Motor neuron (in vitro differentiated cells): ENCODE results near the gene FMN1. TPM values are rescaled to one million over a fixed set of nuclear protein-coding genes. Genes with fewer than 3 reads are reported as not detected.

Experiments
- ATAC-seq, 8 experiments: fragments of 200-7000 bp; cut with Tn5 transposase; replicated peaks in 6 of 8; 2 replicates each; pipeline ENCODE4 v1.8.0; 2021; ENCODE audit warnings: mild to moderate bottlenecking in 8 of 8, moderate library complexity in 8 of 8
- H3K27ac ChIP-seq, 2 donors: fragments of 250-450 bp; sonication (Bioruptor Pico); 2 replicates each; pipeline ENCODE4 v1.9.0; 2021; ENCODE audit warnings: antibody characterized with exemption in 2 of 2, mild to moderate bottlenecking in 2 of 2, moderate library complexity in 1 of 2
- H3K4me1 ChIP-seq, 2 donors: fragments of 250-450 bp; sonication (Bioruptor Pico); replicated peaks in 1 of 2; 2 replicates each; pipeline ENCODE4 v1.6.1; 2021; ENCODE audit warnings: antibody characterized with exemption in 2 of 2, mild to moderate bottlenecking in 2 of 2, moderate library complexity in 1 of 2
- H3K4me3 ChIP-seq, 5 donors: fragments of 250-450 bp; sonication (Bioruptor Pico); 2 replicates each; pipeline ENCODE4 v1.9.0; 2021; ENCODE audit warnings: antibody characterized with exemption in 5 of 5, mild to moderate bottlenecking in 5 of 5, moderate library complexity in 4 of 5
- WGBS, 10 experiments: fragments of 450-650 bp; shearing (Covaris generic); methylation state at CpG; one replicate each; pipeline ENCODE4 v1.0.0; 2022; 5-methylcytosine and 5-hydroxymethylcytosine counted together
- in situ Hi-C, 9 experiments: fragments of 400-800 bp; cut with MboI; loops; one replicate each; pipeline ENCODE4 v1.15.0; 2021; ENCODE audit warnings: low sequenced_read_pairs in 9 of 9, low pct_unique_long_range_greater_than_20kb in 2 of 9; ENCODE audit not compliant: unreplicated experiment in 9 of 9
- total RNA-seq, 8 experiments: library from RNA; unstranded; fragments of 300-600 nt; gene quantifications; 2 replicates each; pipeline versions ENCODE4 v1.2.3 to v1.2.4, GENCODE V29; 2022

The FMN1 gene
- total RNA-seq, 8 experiments from 2014 or later: 0.27 to 4.2 (median 2.0) TPM

GRCh38 chr15:32818758-32819447 is 375.6 kb downstream of the FMN1 start:
- Histone ChIP-seq H3K4me3 (no peak overlapping the region), H3K27ac (peak overlapping the region in 1 of 2 donors; percentile 73), H3K4me1 (peaks cover 0 to 23% of the 10 kb centered on the region in 2 donors)
- peak in 7 of 8 experiments; percentile 70 to 100 (median 99) for ATAC-seq
- WGBS, 10 experiments: 15 to 84% (median 52%) methylated on average over 1 to 11 of the region's 11 CpGs
- in situ Hi-C loops: no loop called here

- Histone ChIP-seq H3K27ac (no peak overlapping the region), H3K4me3 (no peak overlapping the region), H3K4me1 (peaks cover 0 to 23% of the 10 kb centered on the region in 2 donors)
- in situ Hi-C loops: no loop called here
- no peak for ATAC-seq
Measured at GRCh38 chr15:32817577-32817976, 376.9 kb downstream of the FMN1 start.

- H3K4me1 ChIP-seq: peaks cover 0 to 7% of the 10 kb centered on the region in 2 donors
- WGBS, 10 experiments: 0 to 100% (median 85%) methylated on average over 1 of the region's 1 CpG; no CpG with 5 or more reads in 4 of the 10 experiments
- H3K27ac ChIP-seq: no peak overlapping the region
- in situ Hi-C loops: no loop called here
- ATAC-seq: no peak
- H3K4me3 ChIP-seq: no peak overlapping the region
Measured at GRCh38 chr15:32807331-32807730, 387.2 kb downstream of the FMN1 start.

GRCh38 chr15:32803631-32804030 is 390.9 kb downstream of the FMN1 start:
- no peak overlapping the region for H3K27ac ChIP-seq
- 60 to 100% (median 88%) methylated on average over 1 to 3 of the region's 3 CpGs; no CpG with 5 or more reads in 4 of the 10 experiments for WGBS, 10 experiments
- no peak overlapping the region for H3K4me3 ChIP-seq
- no peak for ATAC-seq
- in situ Hi-C loops: no loop called here
- H3K4me1 ChIP-seq: peaks cover 3 to 32% of the 10 kb centered on the region in 2 donors

GRCh38 chr15:32802286-32802936 is 392.1 kb downstream of the FMN1 start:
- peak in 5 of 8 experiments; percentile 63 to 82 (median 72) for ATAC-seq
- WGBS, 10 experiments: 53 to 92% (median 74%) methylated on average over 2 to 8 of the region's 10 CpGs
- H3K27ac ChIP-seq: no peak overlapping the region
- in situ Hi-C loops: no loop called here
- no peak overlapping the region for H3K4me3 ChIP-seq
- peaks cover 3 to 32% of the 10 kb centered on the region in 2 donors for H3K4me1 ChIP-seq

- no peak for ATAC-seq
- Histone ChIP-seq H3K27ac (peak overlapping the region in 1 of 2 donors; percentile 19), H3K4me1 (peaks cover 3 to 32% of the 10 kb centered on the region in 2 donors), H3K4me3 (no peak overlapping the region)
- in situ Hi-C loops: no loop called here
- WGBS, 10 experiments: 45 to 100% (median 82%) methylated on average over 1 to 6 of the region's 6 CpGs
Measured at GRCh38 chr15:32799936-32800535, 394.5 kb downstream of the FMN1 start.

- ATAC-seq: no peak
- WGBS, 10 experiments: 20 to 92% (median 65%) methylated on average over 1 to 3 of the region's 3 CpGs; no CpG with 5 or more reads in 2 of the 10 experiments
- Histone ChIP-seq H3K4me1 (peaks cover 0 to 20% of the 10 kb centered on the region in 2 donors), H3K27ac (no peak overlapping the region), H3K4me3 (no peak overlapping the region)
- in situ Hi-C loops: no loop called here
Measured at GRCh38 chr15:32796856-32797255, 397.7 kb downstream of the FMN1 start.

GRCh38 chr15:32794973-32795372 is 399.5 kb downstream of the FMN1 start:
- Histone ChIP-seq H3K27ac (no peak overlapping the region), H3K4me1 (peaks cover 0 to 12% of the 10 kb centered on the region in 2 donors), H3K4me3 (no peak overlapping the region)
- in situ Hi-C loops: no loop called here
- 40 to 100% (median 83%) methylated on average over 1 to 2 of the region's 3 CpGs; no CpG with 5 or more reads in 2 of the 10 experiments for WGBS, 10 experiments
- no peak for ATAC-seq

GRCh38 chr15:32792436-32792835 is 402.1 kb downstream of the FMN1 start:
- Histone ChIP-seq H3K4me3 (no peak overlapping the region), H3K27ac (no peak overlapping the region), H3K4me1 (no peaks in the 10 kb centered on the region)
- ATAC-seq: no peak
- WGBS, 10 experiments: 71 to 100% (median 90%) methylated on average over 1 to 2 of the region's 2 CpGs; no CpG with 5 or more reads in 2 of the 10 experiments
- in situ Hi-C loops: no loop called here

- in situ Hi-C loops: no loop called here
- no peak overlapping the region for H3K4me3 ChIP-seq
- H3K27ac ChIP-seq: no peak overlapping the region
- 73 to 100% (median 94%) methylated on average over 1 to 2 of the region's 2 CpGs; no CpG with 5 or more reads in 1 of the 10 experiments for WGBS, 10 experiments
- no peaks in the 10 kb centered on the region for H3K4me1 ChIP-seq
- no peak for ATAC-seq
Measured at GRCh38 chr15:32790352-32790999, 404.0 kb downstream of the FMN1 start.

- Histone ChIP-seq H3K4me1 (no peaks in the 10 kb centered on the region), H3K27ac (no peak overlapping the region), H3K4me3 (no peak overlapping the region)
- WGBS, 10 experiments: 0 to 100% (median 85%) methylated on average over 1 to 5 of the region's 5 CpGs; no CpG with 5 or more reads in 2 of the 10 experiments
- in situ Hi-C loops: no loop called here
- no peak for ATAC-seq
Measured at GRCh38 chr15:32787949-32788348, 406.6 kb downstream of the FMN1 start.

GRCh38 chr15:32786906-32787305 is 407.6 kb downstream of the FMN1 start:
- H3K4me3 ChIP-seq: no peak overlapping the region
- no peak for ATAC-seq
- in situ Hi-C loops: no loop called here
- no peak overlapping the region for H3K27ac ChIP-seq
- 60 to 100% (median 87%) methylated on average over 1 to 7 of the region's 7 CpGs; no CpG with 5 or more reads in 2 of the 10 experiments for WGBS, 10 experiments
- no peaks in the 10 kb centered on the region for H3K4me1 ChIP-seq

GRCh38 chr15:32784581-32784980 is 409.9 kb downstream of the FMN1 start:
- Histone ChIP-seq H3K27ac (no peak overlapping the region), H3K4me1 (no peaks in the 10 kb centered on the region), H3K4me3 (no peak overlapping the region)
- no peak for ATAC-seq
- in situ Hi-C loops: no loop called here
